ENCODE measurements around the gene RTN4IP1.

GRCh38 chr6:106614166-106614565 is 15.1 kb downstream of the RTN4IP1 start:
- TF ChIP-seq POLR2AphosphoS5 (IDR thresholded peaks at IDR 0.05) = no peak
- no peak for TF ChIP-seq CTCF (IDR thresholded peaks at IDR 0.05)

All from breast epithelium (tissue), 3 donors.